GDM1 (cell line): ENCODE measurements around the gene GALNT11.
"Not testable (repeated sequence)": the region's sequence is repeated elsewhere in the genome, so short reads cannot be mapped to it uniquely, and the experiment has no call there.

Experiments
- DNase-seq: peaks from one replicate; lab custom pipeline; 2025; lab: John Stamatoyannopoulos, UW

The GALNT11 gene

GRCh38 chr7:152027491-152028365 is 2.3 kb downstream of the GALNT11 start:
- DNase-seq, result not testable (repeated sequence)

GRCh38 chr7:152030059-152030458 is 4.6 kb downstream of the GALNT11 start:
- DNase-seq, result not testable (repeated sequence)

GRCh38 chr7:152030639-152031038 is 5.2 kb downstream of the GALNT11 start:
- DNase-seq, result not testable (repeated sequence)

GRCh38 chr7:152035817-152036216 is 10.3 kb downstream of the GALNT11 start:
- no peak for DNase-seq

- DNase-seq, result not testable (repeated sequence)
Observed at GRCh38 chr7:152038410-152038809, 12.9 kb downstream of the GALNT11 start.

GRCh38 chr7:152043086-152043485 is 17.6 kb downstream of the GALNT11 start:
- not testable (repeated sequence) for DNase-seq

- not testable (repeated sequence) for DNase-seq
Observed at GRCh38 chr7:152044909-152045308, 19.4 kb downstream of the GALNT11 start.

- DNase-seq, result no peak
Observed at GRCh38 chr7:152046531-152046930, 21.1 kb downstream of the GALNT11 start.

- no peak for DNase-seq
Observed at GRCh38 chr7:152048051-152048450, 22.6 kb downstream of the GALNT11 start.

GRCh38 chr7:152050547-152050971 is 25.1 kb downstream of the GALNT11 start:
- DNase-seq, result no peak

GRCh38 chr7:152051968-152052367 is 26.5 kb downstream of the GALNT11 start:
- no peak for DNase-seq

- DNase-seq, result no peak
Observed at GRCh38 chr7:152052771-152053170, 27.3 kb downstream of the GALNT11 start.

- no peak for DNase-seq
Observed at GRCh38 chr7:152054367-152055230, 29.1 kb downstream of the GALNT11 start.

- no peak for DNase-seq
Observed at GRCh38 chr7:152056621-152057274, 31.3 kb downstream of the GALNT11 start.

- no peak for DNase-seq
Observed at GRCh38 chr7:152059311-152059710, 33.8 kb downstream of the GALNT11 start.

- not testable (repeated sequence) for DNase-seq
Observed at GRCh38 chr7:152061086-152061485, 35.6 kb downstream of the GALNT11 start.

- DNase-seq, result not testable (repeated sequence)
Observed at GRCh38 chr7:152063192-152063591, 37.7 kb downstream of the GALNT11 start.

GRCh38 chr7:152063821-152064220 is 38.3 kb downstream of the GALNT11 start:
- DNase-seq, result not testable (repeated sequence)

GRCh38 chr7:152065800-152066344 is 40.4 kb downstream of the GALNT11 start:
- not testable (repeated sequence) for DNase-seq

GRCh38 chr7:152072421-152072820 is 46.9 kb downstream of the GALNT11 start:
- DNase-seq, result no peak

- no peak for DNase-seq
Observed at GRCh38 chr7:152073352-152073751, 47.9 kb downstream of the GALNT11 start.

GRCh38 chr7:152074673-152075072 is 49.2 kb downstream of the GALNT11 start:
- no peak for DNase-seq
